AG08395 (cell line): ENCODE data around the gene MTHFD2.
"Not testable (repeated sequence)": the region's sequence is repeated elsewhere in the genome, so short reads cannot be mapped to it uniquely, and the experiment has no call there.

Experiments
- DNase-seq: peaks from one replicate; pipeline ENCODE4 v3.0.0; 2012; ENCODE audit warnings: mixed read lengths, low spot score

MTHFD2 gene

DNA sequence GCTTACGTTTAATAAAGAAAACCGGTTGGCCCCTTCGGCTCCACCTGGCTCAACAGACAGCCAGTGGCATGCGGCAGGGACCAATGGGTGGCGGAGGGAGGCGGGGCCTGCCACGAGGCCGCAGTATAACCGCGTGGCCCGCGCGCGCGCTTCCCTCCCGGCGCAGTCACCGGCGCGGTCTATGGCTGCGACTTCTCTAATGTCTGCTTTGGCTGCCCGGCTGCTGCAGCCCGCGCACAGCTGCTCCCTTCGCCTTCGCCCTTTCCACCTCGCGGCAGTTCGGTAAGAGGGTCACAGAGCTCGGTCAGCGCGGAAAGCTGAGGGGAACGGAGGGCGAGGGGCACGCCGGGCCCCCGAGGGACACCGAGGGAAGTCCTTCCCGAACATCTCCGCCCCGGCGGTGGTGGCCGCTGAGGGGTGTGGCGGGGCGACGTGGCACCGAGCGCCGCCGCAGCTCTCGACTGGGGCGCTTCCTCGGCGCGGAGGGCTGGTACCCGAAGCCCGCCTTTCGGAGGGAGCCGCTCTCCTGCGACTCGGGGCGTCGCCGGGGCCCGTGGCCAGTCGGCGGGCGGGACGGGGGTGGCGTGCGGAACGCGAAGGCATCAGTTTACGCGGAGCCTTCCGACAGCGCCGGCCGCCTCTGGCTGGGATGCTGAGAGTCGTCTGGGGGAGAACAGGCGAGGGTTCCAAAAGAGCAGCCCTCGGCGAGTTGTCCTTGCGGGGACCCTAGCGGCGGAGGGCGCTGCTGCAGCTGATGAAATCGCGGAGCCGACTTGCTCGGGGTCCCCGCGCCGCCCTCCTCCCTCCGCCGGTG lies at the start of gene MTHFD2:
Gene MTHFD2 (plus strand): TSS at position 155 of the 814 bp plus-strand sequence. CDS start 27 bp downstream, at position 182.
- peak; percentile 94 for DNase-seq

DNA sequence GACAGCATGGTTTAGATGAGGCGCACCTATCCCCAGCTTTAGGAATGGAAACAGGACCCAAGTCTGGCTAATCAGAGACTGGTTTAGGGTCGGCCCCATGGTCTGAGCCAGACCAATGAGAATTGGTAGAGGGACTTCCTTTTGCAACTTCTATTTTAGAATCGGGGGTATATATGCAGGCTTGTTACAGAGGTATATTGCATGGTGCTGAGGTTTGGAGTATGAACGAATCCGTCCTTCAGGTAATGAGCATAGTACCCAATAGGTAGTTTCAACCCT lies 49.2 kb upstream of the MTHFD2 start:
- no peak for DNase-seq

GRCh38 chr2:74149570-74150319 lies 48.7 kb upstream of the MTHFD2 start:
- no peak for DNase-seq

DNA sequence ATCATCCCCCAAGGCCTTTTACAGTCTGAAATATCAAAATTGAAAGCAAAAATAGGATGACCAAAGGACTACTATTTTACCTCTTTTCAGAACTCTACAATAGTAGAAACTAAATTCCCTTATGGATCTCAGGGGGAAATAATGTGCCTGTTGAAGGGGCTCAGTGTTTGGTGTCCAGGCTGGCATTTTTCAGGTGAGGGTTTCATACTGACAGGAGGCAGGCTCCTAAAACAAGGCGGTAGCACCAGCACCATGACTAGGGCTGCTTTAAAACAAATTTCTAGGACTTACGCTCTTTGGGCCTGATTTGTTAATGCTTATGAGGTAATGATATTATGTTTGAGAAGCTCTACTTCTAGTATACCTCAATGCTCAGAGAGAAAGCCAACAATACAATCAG lies 45.5 kb upstream of the MTHFD2 start:
- no peak for DNase-seq

- no peak for DNase-seq
These were observed 42.6 kb upstream of the MTHFD2 start for GRCh38 chr2:74155830-74156229.

- no peak for DNase-seq
These were observed 35.5 kb upstream of the MTHFD2 start for GRCh38 chr2:74162951-74163350.

GRCh38 chr2:74164761-74165160 lies 33.7 kb upstream of the MTHFD2 start:
- no peak for DNase-seq

DNA sequence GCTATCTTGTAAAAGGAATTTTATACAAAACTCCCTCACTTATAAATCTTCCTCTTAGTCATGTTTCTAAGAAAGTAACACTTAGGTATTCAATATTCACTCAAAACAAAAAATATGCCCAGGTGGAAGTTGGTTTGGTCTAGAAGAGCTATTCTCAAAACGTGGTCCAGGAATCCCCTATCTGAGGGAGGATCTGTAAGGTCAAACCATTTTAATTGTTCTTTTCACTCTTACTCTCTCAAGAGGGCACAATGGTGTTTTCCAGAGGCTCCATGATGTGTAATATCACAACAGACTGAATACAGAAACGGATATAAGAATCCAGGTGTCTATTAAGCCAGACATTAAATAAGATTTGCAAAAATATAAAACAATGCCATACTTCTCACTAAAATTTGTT lies 29.7 kb upstream of the MTHFD2 start:
- no peak for DNase-seq

DNA sequence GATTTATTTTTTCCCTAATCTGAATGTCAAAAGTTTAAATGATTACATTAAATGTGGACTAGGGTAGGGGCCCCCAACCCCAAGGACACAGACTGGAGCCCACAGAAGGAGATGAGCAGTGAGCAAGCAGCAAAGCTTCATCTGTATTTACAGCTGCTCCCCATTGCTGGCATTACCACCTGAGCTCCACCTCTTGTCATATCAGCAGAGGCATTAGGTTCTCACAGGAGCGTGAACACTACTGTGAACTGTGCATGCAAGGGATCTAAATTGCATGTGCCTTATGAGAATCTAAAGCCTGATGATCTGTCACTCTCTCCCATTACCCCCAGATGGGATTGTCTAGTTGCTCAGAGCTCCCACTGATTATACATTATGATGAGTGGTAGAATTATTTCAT lies 23.5 kb upstream of the MTHFD2 start:
- no peak for DNase-seq

DNA sequence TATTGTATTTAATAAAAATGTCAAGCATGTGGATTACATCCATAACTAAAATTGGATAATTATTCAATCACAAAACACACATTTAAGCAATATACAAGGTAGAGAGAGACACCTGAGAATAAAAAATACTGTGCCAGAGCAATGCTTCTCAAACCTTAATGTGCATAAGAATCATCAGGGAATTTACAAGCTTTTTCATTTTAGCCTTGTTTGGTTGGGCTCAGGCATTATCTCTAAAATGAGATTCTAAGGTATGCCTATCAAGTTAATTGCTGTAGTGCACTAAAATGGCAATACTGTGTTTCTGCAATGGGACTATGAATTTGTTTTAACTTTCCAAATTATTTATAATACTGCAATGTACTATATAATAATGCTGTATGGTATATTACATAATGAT lies 20.7 kb upstream of the MTHFD2 start:
- no peak for DNase-seq

GRCh38 chr2:74178211-74179062 lies 20.0 kb upstream of the MTHFD2 start, which contains the start of gene MOB1A:
MOB1A (minus strand) TSS chr2:74178879; CDS start chr2:74178674, 205 bp downstream.
- peak; percentile 98 for DNase-seq

DNA sequence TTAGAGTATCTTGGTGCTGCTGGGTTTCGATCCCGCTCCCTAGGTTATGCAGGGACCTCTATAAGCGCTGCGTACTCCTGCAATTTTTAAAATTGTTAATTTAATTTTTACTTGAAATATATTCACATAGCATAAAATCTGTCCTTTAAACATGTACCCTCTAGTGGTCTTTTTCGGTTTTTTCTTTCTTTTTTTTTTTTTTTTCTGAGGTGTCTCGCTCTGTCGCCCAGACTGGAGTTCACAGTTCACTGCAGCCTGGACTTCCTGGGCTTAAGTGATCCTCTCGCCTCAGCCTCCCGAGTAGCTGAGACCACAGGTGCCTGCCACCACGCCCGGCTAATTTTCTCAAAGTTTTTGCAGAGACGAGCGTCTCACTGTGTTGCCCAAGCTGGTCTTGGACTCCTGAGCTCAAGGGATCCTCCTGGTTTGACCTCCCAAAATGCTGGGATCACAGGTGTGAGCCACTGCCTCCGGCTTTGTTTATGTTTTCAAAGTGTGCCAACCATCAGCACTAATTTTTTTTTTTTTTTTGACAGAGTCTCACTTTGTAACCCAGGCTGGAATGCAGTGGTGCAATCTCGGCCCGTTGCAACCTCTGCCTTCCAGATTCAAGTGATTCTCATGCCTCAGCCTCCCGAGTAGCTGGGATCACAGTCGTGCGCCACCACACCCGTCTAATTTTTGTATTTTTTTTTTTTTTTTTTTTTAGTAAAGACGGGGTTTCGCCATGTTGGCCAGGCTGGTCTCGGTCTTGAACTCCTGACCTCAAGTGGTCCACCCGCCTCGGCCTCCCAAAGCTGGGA lies 19.2 kb upstream of the MTHFD2 start:
- DNase-seq, result no peak

DNA sequence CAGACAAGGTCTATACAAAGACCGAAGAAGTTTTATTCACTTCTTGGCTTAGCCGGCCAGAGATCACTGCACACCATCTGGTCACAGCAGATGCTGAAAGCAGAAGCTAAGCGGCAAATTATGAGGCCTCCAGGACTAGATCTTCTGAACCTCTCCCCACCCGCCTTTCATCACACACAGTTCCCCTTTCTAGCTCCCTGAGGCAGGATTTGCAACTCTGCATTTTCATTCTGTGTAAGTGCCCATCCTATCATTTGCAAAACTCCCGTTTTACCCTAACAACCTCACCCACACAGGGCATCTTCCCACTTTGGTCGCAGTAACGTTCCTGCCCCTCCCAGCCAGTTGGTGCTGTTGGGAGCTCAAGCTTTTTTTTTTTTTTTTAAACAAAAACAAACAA lies 16.7 kb upstream of the MTHFD2 start:
- peak; percentile 4 for DNase-seq

DNA sequence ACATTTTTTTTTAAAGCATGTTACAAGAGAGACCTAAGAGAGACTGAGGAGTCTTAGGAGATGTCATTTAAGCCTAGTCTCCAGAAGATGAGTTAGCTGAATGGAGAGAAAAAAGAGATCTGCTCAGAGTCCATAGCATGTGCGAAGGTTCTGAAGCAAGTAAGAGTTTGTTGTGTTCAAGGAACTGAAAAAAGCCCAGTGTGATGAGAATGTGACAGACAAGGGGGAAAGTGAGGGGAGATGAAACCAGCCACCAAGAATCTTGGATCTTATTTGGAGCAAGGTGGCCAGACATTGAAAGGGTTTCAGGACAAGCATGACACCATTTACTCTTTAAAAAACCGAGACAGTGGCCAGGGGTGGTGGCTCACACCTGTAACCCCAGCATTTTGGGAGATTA lies 14.5 kb upstream of the MTHFD2 start:
- no peak for DNase-seq

- DNase-seq, result no peak
These were observed 12.4 kb upstream of the MTHFD2 start for GRCh38 chr2:74186038-74186437.

GRCh38 chr2:74186706-74187105 lies 11.7 kb upstream of the MTHFD2 start:
- not testable (repeated sequence) for DNase-seq

DNA sequence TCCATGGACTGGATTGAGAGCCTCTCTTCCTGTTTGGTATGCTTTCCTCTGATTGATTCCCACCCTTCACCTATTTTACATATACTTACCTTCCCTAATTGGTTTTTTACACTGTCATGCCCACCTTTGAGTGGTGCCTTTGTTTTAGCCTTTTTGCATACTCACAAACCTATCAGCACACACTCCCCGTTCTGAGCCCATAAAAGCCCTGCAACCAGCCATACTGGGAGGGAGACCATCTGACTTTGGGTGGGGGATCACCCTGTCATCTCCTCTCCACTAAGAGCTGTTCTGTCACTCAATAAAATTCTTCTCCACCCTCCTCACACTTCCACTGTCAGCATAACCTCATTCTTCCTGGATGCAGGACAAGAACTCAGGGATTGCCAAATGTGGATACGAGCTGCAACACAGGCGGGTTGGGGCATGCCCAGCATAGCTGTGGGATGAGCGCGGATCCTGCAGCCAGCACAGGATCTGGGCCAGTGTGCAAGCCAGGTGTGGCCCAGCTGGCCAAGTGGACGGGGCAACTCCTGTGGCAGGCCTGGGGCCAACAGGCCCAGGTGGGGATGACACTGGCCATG lies 10.3 kb upstream of the MTHFD2 start:
- DNase-seq, result peak; percentile 70

DNA sequence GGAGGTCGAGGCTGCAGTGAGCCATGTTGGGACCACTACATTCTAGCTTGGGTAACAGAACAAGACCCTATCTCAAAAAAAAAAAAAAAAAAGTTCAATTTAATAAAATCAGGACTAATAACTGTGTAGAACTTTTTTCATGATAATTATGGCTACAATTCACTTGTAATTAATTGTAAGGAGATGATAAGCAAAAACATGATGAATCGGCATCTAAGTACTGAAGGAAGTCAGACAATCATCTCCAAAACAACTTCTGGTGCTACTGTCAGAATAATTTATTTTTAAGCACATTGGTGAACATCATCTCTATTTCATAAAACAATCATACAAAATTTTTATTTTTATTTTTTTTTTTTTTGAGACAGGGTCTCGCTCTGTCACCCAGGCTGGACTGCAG lies 9.7 kb upstream of the MTHFD2 start:
- DNase-seq, result no peak

- DNase-seq, result no peak
These were observed 6.6 kb upstream of the MTHFD2 start for GRCh38 chr2:74191596-74192380.

GRCh38 chr2:74194799-74195198 lies 3.6 kb upstream of the MTHFD2 start:
- no peak for DNase-seq

DNA sequence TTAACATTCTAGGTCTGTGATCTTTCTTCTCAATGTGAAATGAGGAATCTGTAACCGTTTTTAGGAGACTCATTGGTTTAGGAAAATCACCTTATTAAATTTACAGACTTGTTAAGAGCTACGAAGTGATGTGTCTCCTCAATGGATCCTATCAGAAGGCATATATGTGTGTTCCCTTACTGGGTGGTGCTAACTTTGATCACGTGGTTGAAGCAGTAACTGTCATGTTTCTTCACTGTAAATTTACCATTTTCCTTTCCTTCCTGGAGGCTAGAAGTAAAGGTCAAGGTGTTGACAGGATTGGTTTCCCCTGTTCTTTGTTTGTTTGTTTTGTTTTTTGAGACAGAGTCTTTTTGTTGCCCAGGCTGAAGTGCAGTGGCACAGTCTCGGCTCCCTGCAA lies 1.4 kb upstream of the MTHFD2 start:
- no peak for DNase-seq
